SK-N-SH treated with all-trans-retinoic acid at 6 μM for 48 hours (cell line): ENCODE data around the gene CCDC190.

Source experiments
- ATAC-seq: fragments of 200-7000 bp; cut with Tn5 transposase; 3 replicates; pipeline ENCODE4 v1.9.1; 2020; ENCODE audit warnings: mild to moderate bottlenecking, moderate library complexity
- ARNTL ChIP-seq: fragments of 450-650 bp; formaldehyde crosslinking; IDR thresholded peaks from 2 replicates; pipeline ENCODE4 v1.5.0; 2020; ENCODE audit warnings: low read depth, mild to moderate bottlenecking, moderate library complexity, borderline replicate concordance
- BACH2 ChIP-seq: fragments of 250-450 bp; sonication (Bioruptor Pico); IDR thresholded peaks from 2 replicates; pipeline ENCODE4 v1.9.0; 2021; ENCODE audit warnings: mild to moderate bottlenecking, borderline replicate concordance
- CREB5 ChIP-seq: fragments of 250-450 bp; sonication (Bioruptor Pico); IDR thresholded peaks from 2 replicates; pipeline ENCODE4 v1.5.1; 2020; ENCODE audit warnings: low read depth, mild to moderate bottlenecking, moderate library complexity
- CSDC2 ChIP-seq: fragments of 250-450 bp; sonication (Bioruptor Pico); IDR thresholded peaks from 2 replicates; pipeline ENCODE4 v1.5.0; 2020; ENCODE audit warnings: mild to moderate bottlenecking, moderate library complexity
- CSRNP3 ChIP-seq: fragments of 250-450 bp; sonication (Bioruptor Pico); IDR thresholded peaks from 2 replicates; pipeline ENCODE4 v1.5.1; 2021; ENCODE audit warnings: mild to moderate bottlenecking, moderate library complexity
- ESRRG ChIP-seq: fragments of 250-450 bp; sonication (Bioruptor Pico); IDR thresholded peaks from 2 replicates; pipeline ENCODE4 v1.6.1; 2021; ENCODE audit warnings: mild to moderate bottlenecking
- GLIS3 ChIP-seq: fragments of 250-450 bp; sonication (Bioruptor Pico); IDR thresholded peaks from 2 replicates; pipeline ENCODE4 v1.5.0; 2020; ENCODE audit warnings: mild to moderate bottlenecking, moderate library complexity
- ISL1 ChIP-seq: fragments of 250-450 bp; sonication (Bioruptor Pico); IDR thresholded peaks from 2 replicates; pipeline ENCODE4 v2.1.2; 2022; ENCODE audit warnings: mild to moderate bottlenecking, moderate library complexity
- OSR1 ChIP-seq: fragments of 250-450 bp; sonication (Bioruptor Pico); IDR thresholded peaks from 2 replicates; pipeline ENCODE4 v1.8.0; 2022; ENCODE audit warnings: moderate library complexity, mild to moderate bottlenecking, inconsistent platforms
- PATZ1 ChIP-seq: fragments of 250-450 bp; sonication (Bioruptor Pico); IDR thresholded peaks from 2 replicates; pipeline ENCODE4 v1.8.0; 2020; ENCODE audit warnings: mild to moderate bottlenecking, moderate library complexity, borderline replicate concordance
- POU6F1 ChIP-seq: fragments of 250-450 bp; sonication (Bioruptor Pico); IDR thresholded peaks from 2 replicates; pipeline ENCODE4 v1.8.0; 2021; ENCODE audit warnings: low read depth, mild to moderate bottlenecking, moderate library complexity, borderline replicate concordance
- PPARA ChIP-seq: fragments of 250-450 bp; sonication (Bioruptor Pico); IDR thresholded peaks from 2 replicates; pipeline ENCODE4 v1.5.0; 2020; ENCODE audit warnings: mild to moderate bottlenecking, borderline replicate concordance
- RARB ChIP-seq: fragments of 250-450 bp; sonication (Bioruptor Pico); IDR thresholded peaks from 2 replicates; pipeline ENCODE4 v1.8.0; 2021; ENCODE audit warnings: mild to moderate bottlenecking, moderate library complexity
- SNAI2 ChIP-seq: fragments of 250-450 bp; sonication (Bioruptor Pico); IDR thresholded peaks from 2 replicates; pipeline ENCODE4 v1.5.0; 2020; ENCODE audit warnings: mild to moderate bottlenecking, moderate library complexity
- TCF4 ChIP-seq: fragments of 250-450 bp; sonication (Bioruptor Pico); IDR thresholded peaks from 2 replicates; pipeline ENCODE4 v1.8.0; 2021; ENCODE audit warnings: mild to moderate bottlenecking, moderate library complexity, borderline replicate concordance
- TOX ChIP-seq: fragments of 250-450 bp; sonication (Bioruptor Pico); IDR thresholded peaks from 2 replicates; pipeline ENCODE4 v1.8.0; 2021; ENCODE audit warnings: mild to moderate bottlenecking, moderate library complexity, borderline replicate concordance
- ZC3H10 ChIP-seq: fragments of 250-450 bp; sonication (Bioruptor Pico); IDR thresholded peaks from 2 replicates; pipeline ENCODE4 v1.5.1; 2021; ENCODE audit warnings: mild to moderate bottlenecking, moderate library complexity
- ZFP3 ChIP-seq: fragments of 250-450 bp; sonication (Bioruptor Pico); IDR thresholded peaks from 2 replicates; pipeline ENCODE4 v1.5.0; 2020; ENCODE audit warnings: mild to moderate bottlenecking, moderate library complexity
- ZFP30 ChIP-seq: fragments of 450-650 bp; formaldehyde crosslinking; IDR thresholded peaks from 2 replicates; pipeline ENCODE4 v1.5.0; 2022; ENCODE audit warnings: mild to moderate bottlenecking, moderate library complexity
- ZNF565 ChIP-seq: fragments of 450-650 bp; formaldehyde crosslinking; conservative IDR thresholded peaks from 2 replicates; pipeline ENCODE4 v1.5.0; 2020; ENCODE audit warnings: low read depth, mild to moderate bottlenecking, moderate library complexity
- ZNF70 ChIP-seq: fragments of 450-650 bp; formaldehyde crosslinking; IDR thresholded peaks from 2 replicates; pipeline ENCODE4 v1.5.0; 2020; ENCODE audit warnings: mild to moderate bottlenecking, moderate library complexity
- ZNF8 ChIP-seq: fragments of 450-650 bp; formaldehyde crosslinking; IDR thresholded peaks from 2 replicates; pipeline ENCODE4 v1.5.0; 2020; ENCODE audit warnings: mild to moderate bottlenecking, moderate library complexity
- TF ChIP-seq, protein P1 (sequence below): fragments of 250-450 bp; sonication (Bioruptor Pico); IDR thresholded peaks from 2 replicates; pipeline ENCODE4 v1.5.0; 2020; ENCODE audit warnings: mild to moderate bottlenecking, moderate library complexity

The CCDC190 gene

DNA sequence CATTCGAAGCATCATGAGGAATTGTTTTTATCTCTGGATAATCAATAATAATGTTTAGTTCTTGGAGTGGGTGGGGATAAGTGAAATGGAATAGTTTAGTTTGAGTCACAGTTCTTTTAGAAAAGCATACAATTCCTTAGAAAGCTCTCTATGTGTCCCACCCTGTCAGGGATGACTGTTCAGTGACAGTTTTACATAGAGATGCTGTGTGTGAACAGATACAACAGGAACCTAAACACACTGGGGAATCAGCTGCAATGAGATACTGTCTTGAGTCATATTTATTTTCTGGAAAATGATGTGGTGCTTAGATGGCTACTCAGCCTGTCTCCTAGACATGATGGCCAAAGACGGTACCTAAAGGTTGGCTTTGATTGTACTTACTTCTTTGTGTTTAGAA is 25.7 kb upstream of the CCDC190 start:
- ATAC-seq: no peak
- TF ChIP-seq, protein P1, sequence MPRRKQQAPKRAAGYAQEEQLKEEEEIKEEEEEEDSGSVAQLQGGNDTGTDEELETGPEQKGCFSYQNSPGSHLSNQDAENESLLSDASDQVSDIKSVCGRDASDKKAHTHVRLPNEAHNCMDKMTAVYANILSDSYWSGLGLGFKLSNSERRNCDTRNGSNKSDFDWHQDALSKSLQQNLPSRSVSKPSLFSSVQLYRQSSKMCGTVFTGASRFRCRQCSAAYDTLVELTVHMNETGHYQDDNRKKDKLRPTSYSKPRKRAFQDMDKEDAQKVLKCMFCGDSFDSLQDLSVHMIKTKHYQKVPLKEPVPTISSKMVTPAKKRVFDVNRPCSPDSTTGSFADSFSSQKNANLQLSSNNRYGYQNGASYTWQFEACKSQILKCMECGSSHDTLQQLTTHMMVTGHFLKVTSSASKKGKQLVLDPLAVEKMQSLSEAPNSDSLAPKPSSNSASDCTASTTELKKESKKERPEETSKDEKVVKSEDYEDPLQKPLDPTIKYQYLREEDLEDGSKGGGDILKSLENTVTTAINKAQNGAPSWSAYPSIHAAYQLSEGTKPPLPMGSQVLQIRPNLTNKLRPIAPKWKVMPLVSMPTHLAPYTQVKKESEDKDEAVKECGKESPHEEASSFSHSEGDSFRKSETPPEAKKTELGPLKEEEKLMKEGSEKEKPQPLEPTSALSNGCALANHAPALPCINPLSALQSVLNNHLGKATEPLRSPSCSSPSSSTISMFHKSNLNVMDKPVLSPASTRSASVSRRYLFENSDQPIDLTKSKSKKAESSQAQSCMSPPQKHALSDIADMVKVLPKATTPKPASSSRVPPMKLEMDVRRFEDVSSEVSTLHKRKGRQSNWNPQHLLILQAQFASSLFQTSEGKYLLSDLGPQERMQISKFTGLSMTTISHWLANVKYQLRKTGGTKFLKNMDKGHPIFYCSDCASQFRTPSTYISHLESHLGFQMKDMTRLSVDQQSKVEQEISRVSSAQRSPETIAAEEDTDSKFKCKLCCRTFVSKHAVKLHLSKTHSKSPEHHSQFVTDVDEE (CRISPR knock-in tag): no peak
- no peak for TF ChIP-seq ARNTL (CRISPR knock-in tag)

DNA sequence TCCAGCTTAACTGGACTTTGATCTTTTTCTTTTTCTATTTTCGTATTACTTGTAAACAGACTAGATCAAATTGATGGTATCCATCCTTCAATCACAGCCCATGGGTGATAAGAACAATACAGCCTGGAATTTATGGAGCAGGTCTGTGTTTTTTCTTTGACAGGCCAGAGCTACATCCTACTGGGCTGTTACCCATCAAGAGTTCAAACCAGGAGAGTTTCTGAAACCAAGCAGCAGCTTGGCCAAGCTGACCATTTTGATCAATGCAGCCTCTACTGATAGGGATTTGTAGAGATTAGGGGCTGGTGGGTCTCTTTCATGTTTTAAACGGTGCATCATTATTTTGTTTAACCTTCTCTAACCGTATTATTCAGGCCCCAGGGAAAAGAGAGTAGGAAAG is 24.3 kb upstream of the CCDC190 start:
- TF ChIP-seq RARB (CRISPR knock-in tag) (0 out of 2 replicates have a peak, but pooled peaks have one; percentile 19), ZNF70 (0 out of 2 replicates have a peak, but pooled peaks have one; percentile 32), PATZ1 (0 out of 2 replicates have a peak, but pooled peaks have one; percentile 35), BACH2 (CRISPR knock-in tag) (no peak), SNAI2 (CRISPR knock-in tag) (peak; percentile 76; the same call in 1 of the 2 replicates), CREB5 (CRISPR knock-in tag) (peak; percentile 20; the same call in 1 of the 2 replicates), GLIS3 (no peak; the same call in 1 of the 2 replicates), OSR1 (CRISPR knock-in tag) (no peak), ZNF8 (CRISPR knock-in tag) (no peak), CSDC2 (CRISPR knock-in tag) (no peak), TCF4 (CRISPR knock-in tag) (peak; percentile 89), ZNF565 (CRISPR knock-in tag) (no peak), ZFP30 (CRISPR knock-in tag) (no peak), ARNTL (CRISPR knock-in tag) (no peak), ZFP3 (CRISPR knock-in tag) (peak; percentile 54; the same call in 1 of the 2 replicates), PPARA (0 out of 2 replicates have a peak, but pooled peaks have one; percentile 38), ESRRG (CRISPR knock-in tag) (0 out of 2 replicates have a peak, but pooled peaks have one; percentile 8), TOX (CRISPR knock-in tag) (peak; percentile 67), CSRNP3 (CRISPR knock-in tag) (no peak), POU6F1 (CRISPR knock-in tag) (no peak), ZC3H10 (CRISPR knock-in tag) (0 out of 2 replicates have a peak, but pooled peaks have one; percentile 36), ISL1 (CRISPR knock-in tag) (peak; percentile 95)
- TF ChIP-seq, protein P1 (CRISPR knock-in tag): peak; percentile 99
- ATAC-seq: peak; percentile 30
